ENCODE measurements around the gene CFAP74. TPM values are rescaled to one million over a fixed set of nuclear protein-coding genes. Genes with fewer than 3 reads are reported as not detected.
A peak's percentile ranks its signal among the peaks of the same experiment; 100 is the strongest.

CFAP74 gene
- polyA plus RNA-seq, 4 donors = 0.06 to 2.2 TPM; not detected in 2

GRCh38 chr1:1917304-1917976 is 86.1 kb downstream of the CFAP74 start:
- Histone ChIP-seq H3K27me3 (ENCODE audit: control insufficient read depth in 3 of 3, insufficient read depth in 3 of 3, low read length in 3 of 3) (no peaks in the 10 kb centered on the region), H3K27ac (ENCODE audit: low read depth in 1 of 3, low read length in 2 of 3) (no peak overlapping the region), H3K4me1 (ENCODE audit: control insufficient read depth in 3 of 3, insufficient read depth in 2 of 3, low read depth in 1 of 3, low read length in 2 of 3) (peaks cover 2 to 53% (median 2%) of the 10 kb centered on the region in 3 donors), H3K36me3 (ENCODE audit: control insufficient read depth in 3 of 3, insufficient read depth in 2 of 3, low read depth in 1 of 3, low read length in 3 of 3) (peaks cover 0 to 9% (median 0%) of the 10 kb centered on the region in 3 donors), H3K9me3 (ENCODE audit: control insufficient read depth in 2 of 2, insufficient read depth in 1 of 2, low read depth in 1 of 2, low read length in 1 of 2) (no peaks in the 10 kb centered on the region), H3K4me3 (ENCODE audit: low read depth in 1 of 3, low read length in 3 of 3) (no peak overlapping the region)
- no peak for FAIRE-seq
- WGBS, 3 donors = 92 to 94% (median 92%) methylated on average over 14 of the region's 14 CpGs
- no peak for DNase-seq

- no peak for DNase-seq
- WGBS, 3 donors = 71 to 85% (median 82%) methylated on average over 14 to 19 of the region's 19 CpGs
- peaks cover 2 to 47% (median 2%) of the 10 kb centered on the region in 3 donors for H3K4me1 ChIP-seq (ENCODE audit: control insufficient read depth in 3 of 3, insufficient read depth in 2 of 3, low read depth in 1 of 3, low read length in 2 of 3)
- no peaks in the 10 kb centered on the region for H3K9me3 ChIP-seq (ENCODE audit: control insufficient read depth in 2 of 2, insufficient read depth in 1 of 2, low read depth in 1 of 2, low read length in 1 of 2)
- H3K27ac ChIP-seq (ENCODE audit: low read depth in 1 of 3, low read length in 2 of 3) = no peak overlapping the region
- no peak overlapping the region for H3K4me3 ChIP-seq (ENCODE audit: low read depth in 1 of 3, low read length in 3 of 3)
- FAIRE-seq = no peak
- H3K27me3 ChIP-seq (ENCODE audit: control insufficient read depth in 3 of 3, insufficient read depth in 3 of 3, low read length in 3 of 3) = no peaks in the 10 kb centered on the region
- peaks cover 0 to 9% (median 0%) of the 10 kb centered on the region in 3 donors for H3K36me3 ChIP-seq (ENCODE audit: control insufficient read depth in 3 of 3, insufficient read depth in 2 of 3, low read depth in 1 of 3, low read length in 3 of 3)
Measured at GRCh38 chr1:1916851-1917251, 86.7 kb downstream of the CFAP74 start.

- H3K27ac ChIP-seq (ENCODE audit: low read depth in 1 of 3, low read length in 2 of 3) = no peak overlapping the region
- no peak for FAIRE-seq
- peaks cover 2 to 40% (median 2%) of the 10 kb centered on the region in 3 donors for H3K4me1 ChIP-seq (ENCODE audit: control insufficient read depth in 3 of 3, insufficient read depth in 2 of 3, low read depth in 1 of 3, low read length in 2 of 3)
- 57 to 82% (median 64%) methylated on average over 22 to 23 of the region's 23 CpGs for WGBS, 3 donors
- no peaks in the 10 kb centered on the region for H3K27me3 ChIP-seq (ENCODE audit: control insufficient read depth in 3 of 3, insufficient read depth in 3 of 3, low read length in 3 of 3)
- H3K4me3 ChIP-seq (ENCODE audit: low read depth in 1 of 3, low read length in 3 of 3) = no peak overlapping the region
- H3K9me3 ChIP-seq (ENCODE audit: control insufficient read depth in 2 of 2, insufficient read depth in 1 of 2, low read depth in 1 of 2, low read length in 1 of 2) = no peaks in the 10 kb centered on the region
- DNase-seq = peak in 1 of 2 donors; percentile 35
- peaks cover 0 to 9% (median 0%) of the 10 kb centered on the region in 3 donors for H3K36me3 ChIP-seq (ENCODE audit: control insufficient read depth in 3 of 3, insufficient read depth in 2 of 3, low read depth in 1 of 3, low read length in 3 of 3)
Measured at GRCh38 chr1:1915911-1916840, 87.4 kb downstream of the CFAP74 start.

- H3K9me3 ChIP-seq (ENCODE audit: control insufficient read depth in 2 of 2, insufficient read depth in 1 of 2, low read depth in 1 of 2, low read length in 1 of 2) = no peaks in the 10 kb centered on the region
- H3K4me1 ChIP-seq (ENCODE audit: control insufficient read depth in 3 of 3, insufficient read depth in 2 of 3, low read depth in 1 of 3, low read length in 2 of 3) = peaks cover 2 to 31% (median 2%) of the 10 kb centered on the region in 3 donors
- no peak within 1 kb of the TSS for H3K27ac ChIP-seq (ENCODE audit: low read depth in 1 of 3, low read length in 2 of 3)
- no peaks in the 10 kb centered on the region for H3K27me3 ChIP-seq (ENCODE audit: control insufficient read depth in 3 of 3, insufficient read depth in 3 of 3, low read length in 3 of 3)
- WGBS, 3 donors = 87 to 93% (median 90%) methylated on average over 15 of the region's 15 CpGs
- FAIRE-seq (no peak), DNase-seq (no peak)
- H3K4me3 ChIP-seq (ENCODE audit: low read depth in 1 of 3, low read length in 3 of 3) = no peak within 1 kb of the TSS
- peaks cover 0 to 9% (median 0%) of the 10 kb centered on the region in 3 donors for H3K36me3 ChIP-seq (ENCODE audit: control insufficient read depth in 3 of 3, insufficient read depth in 2 of 3, low read depth in 1 of 3, low read length in 3 of 3)
Measured at GRCh38 chr1:1914971-1915692, 88.5 kb downstream of the CFAP74 start, which contains the start of gene CALML6. CALML6 (plus strand) TSS chr1:1915260; CDS start chr1:1915281, 21 bp downstream.

- Histone ChIP-seq H3K4me1 (ENCODE audit: control insufficient read depth in 3 of 3, insufficient read depth in 2 of 3, low read depth in 1 of 3, low read length in 2 of 3) (peaks cover 2 to 30% (median 7%) of the 10 kb centered on the region in 3 donors), H3K27ac (ENCODE audit: low read depth in 1 of 3, low read length in 2 of 3) (no peak overlapping the region), H3K9me3 (ENCODE audit: control insufficient read depth in 2 of 2, insufficient read depth in 1 of 2, low read depth in 1 of 2, low read length in 1 of 2) (no peaks in the 10 kb centered on the region), H3K36me3 (ENCODE audit: control insufficient read depth in 3 of 3, insufficient read depth in 2 of 3, low read depth in 1 of 3, low read length in 3 of 3) (peaks cover 0 to 9% (median 0%) of the 10 kb centered on the region in 3 donors), H3K4me3 (ENCODE audit: low read depth in 1 of 3, low read length in 3 of 3) (no peak overlapping the region), H3K27me3 (ENCODE audit: control insufficient read depth in 3 of 3, insufficient read depth in 3 of 3, low read length in 3 of 3) (no peaks in the 10 kb centered on the region)
- FAIRE-seq (no peak), DNase-seq (peak in 1 of 2 donors; percentile 70)
- 61 to 78% (median 64%) methylated on average over 18 to 20 of the region's 20 CpGs for WGBS, 3 donors
Measured at GRCh38 chr1:1914101-1914970, 89.2 kb downstream of the CFAP74 start.

- WGBS, 3 donors = 86 to 92% (median 87%) methylated on average over 13 of the region's 13 CpGs
- Histone ChIP-seq H3K27ac (ENCODE audit: low read depth in 1 of 3, low read length in 2 of 3) (no peak overlapping the region), H3K4me1 (ENCODE audit: control insufficient read depth in 3 of 3, insufficient read depth in 2 of 3, low read depth in 1 of 3, low read length in 2 of 3) (peaks cover 2 to 32% (median 5%) of the 10 kb centered on the region in 3 donors), H3K36me3 (ENCODE audit: control insufficient read depth in 3 of 3, insufficient read depth in 2 of 3, low read depth in 1 of 3, low read length in 3 of 3) (peaks cover 0 to 9% (median 0%) of the 10 kb centered on the region in 3 donors), H3K27me3 (ENCODE audit: control insufficient read depth in 3 of 3, insufficient read depth in 3 of 3, low read length in 3 of 3) (no peaks in the 10 kb centered on the region), H3K9me3 (ENCODE audit: control insufficient read depth in 2 of 2, insufficient read depth in 1 of 2, low read depth in 1 of 2, low read length in 1 of 2) (no peaks in the 10 kb centered on the region), H3K4me3 (ENCODE audit: low read depth in 1 of 3, low read length in 3 of 3) (no peak overlapping the region)
- FAIRE-seq (no peak), DNase-seq (no peak)
Measured at GRCh38 chr1:1911350-1912041, 92.1 kb downstream of the CFAP74 start.

GRCh38 chr1:1910651-1911331 is 92.8 kb downstream of the CFAP74 start:
- no peak for FAIRE-seq
- no peak for DNase-seq
- no peaks in the 10 kb centered on the region for H3K27me3 ChIP-seq (ENCODE audit: control insufficient read depth in 3 of 3, insufficient read depth in 3 of 3, low read length in 3 of 3)

More at GRCh38 chr1:1910651-1911331, 92.8 kb downstream of the CFAP74 start:
- 91 to 96% (median 94%) methylated on average over 22 of the region's 22 CpGs for WGBS, 3 donors
- peaks cover 0 to 11% (median 0%) of the 10 kb centered on the region in 3 donors for H3K36me3 ChIP-seq (ENCODE audit: control insufficient read depth in 3 of 3, insufficient read depth in 2 of 3, low read depth in 1 of 3, low read length in 3 of 3)
- peaks cover 2 to 32% (median 5%) of the 10 kb centered on the region in 3 donors for H3K4me1 ChIP-seq (ENCODE audit: control insufficient read depth in 3 of 3, insufficient read depth in 2 of 3, low read depth in 1 of 3, low read length in 2 of 3)
- no peaks in the 10 kb centered on the region for H3K9me3 ChIP-seq (ENCODE audit: control insufficient read depth in 2 of 2, insufficient read depth in 1 of 2, low read depth in 1 of 2, low read length in 1 of 2)
- no peak overlapping the region for H3K4me3 ChIP-seq (ENCODE audit: low read depth in 1 of 3, low read length in 3 of 3)
- no peak overlapping the region for H3K27ac ChIP-seq (ENCODE audit: low read depth in 1 of 3, low read length in 2 of 3)

All from small intestine (tissue), 7 donors.